ENCODE measurements around the gene AMIGO2. TPM values are rescaled to one million over a fixed set of nuclear protein-coding genes. Genes with fewer than 3 reads are reported as not detected.

Gene AMIGO2
- total and polyA plus RNA-seq, 9 of the 15 experiments (the other 6 are each of a cell fraction or from before 2014, with no cell fraction given) = 2.0 to 8.3 (median 3.8) TPM

DNA sequence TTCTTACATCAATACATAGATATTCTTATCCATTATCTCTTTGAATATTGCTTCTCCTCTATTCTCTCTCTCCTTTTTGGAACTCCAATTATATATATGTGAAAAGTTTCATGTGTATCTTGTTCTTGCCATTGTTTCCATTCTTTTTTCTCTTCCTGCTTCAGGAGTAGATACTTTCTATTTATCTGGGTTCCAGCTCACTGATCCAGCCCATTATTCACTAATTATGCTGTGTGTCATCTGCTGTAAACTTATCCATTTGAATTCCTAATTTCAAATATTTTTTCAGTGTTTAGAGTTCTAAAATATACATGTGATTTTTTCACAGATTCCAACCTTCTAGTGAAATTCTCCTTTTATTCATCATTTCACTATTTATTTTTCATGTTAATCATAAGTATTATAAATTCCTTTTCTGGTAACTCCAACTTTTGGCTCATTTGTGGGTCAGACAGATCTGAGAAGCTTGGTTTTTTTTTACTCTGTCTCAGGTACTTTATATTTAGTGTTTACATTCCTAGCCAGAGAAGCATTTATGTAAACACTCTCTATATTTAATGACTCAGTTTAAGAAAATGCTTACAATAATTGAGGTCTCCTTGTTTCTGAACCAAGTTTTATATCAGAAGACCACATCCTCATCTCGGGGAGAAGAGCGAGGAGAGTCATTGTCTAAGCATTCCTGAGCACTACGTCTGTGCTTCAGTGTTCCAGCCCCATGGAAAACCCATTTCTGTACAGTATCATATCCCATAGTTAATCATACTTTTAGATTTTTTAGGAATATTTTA lies 15.9 kb upstream of the AMIGO2 start:
- H3K4me2 ChIP-seq (ENCODE audit: insufficient read depth, low read length) = no peak overlapping the region

DNA sequence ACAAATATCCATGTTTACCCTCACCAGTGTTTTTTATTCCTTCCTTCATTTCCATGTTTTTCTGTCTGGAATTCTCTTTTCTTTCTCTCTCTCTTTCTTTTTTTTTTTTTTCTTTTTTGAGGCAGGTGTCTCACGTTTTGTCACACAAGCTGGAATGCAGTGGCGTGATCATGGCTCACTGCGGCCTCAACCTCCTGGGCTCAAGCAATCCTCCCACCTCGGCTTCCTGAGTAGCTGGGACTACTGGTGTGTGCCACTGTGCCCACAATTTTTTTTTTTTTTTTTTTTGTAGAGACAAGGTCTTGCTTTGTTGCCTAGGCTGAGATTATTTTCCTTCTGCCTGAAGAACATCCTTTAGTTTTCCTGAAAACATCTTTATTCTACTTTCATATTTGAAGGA lies 15.0 kb upstream of the AMIGO2 start:
- intact Hi-C loops (cut with micrococcal nuclease) = no loop called here
- Histone ChIP-seq H3K4me3 (no peak overlapping the region), H3K9me3 (replicated peaks; ENCODE audit: control insufficient read depth, insufficient read depth, low read depth, low read length) (no peaks in the 10 kb centered on the region), H3K4me1 (replicated peaks in 1 of 2; ENCODE audit: control insufficient read depth in 2 of 2, insufficient read depth in 2 of 2, low read length in 2 of 2) (no peaks in the 10 kb centered on the region), H3K27me3 (ENCODE audit: control insufficient read depth in 2 of 2, insufficient read depth in 2 of 2, low read length in 2 of 2) (no peaks in the 10 kb centered on the region), H3K9ac (ENCODE audit: insufficient read depth in 1 of 2, low read depth in 2 of 2, low read length in 2 of 2) (no peak overlapping the region), H3K79me2 (ENCODE audit: control insufficient read depth, insufficient read depth, low read length) (no peaks in the 10 kb centered on the region), H3K27ac (ENCODE audit: extremely low read depth, low read depth, low read length) (no peak overlapping the region), H3K9me1 (ENCODE audit: control insufficient read depth, insufficient read depth, low read length) (no peaks in the 10 kb centered on the region), H3K4me2 (ENCODE audit: insufficient read depth, low read length) (no peak overlapping the region), H4K20me1 (replicated peaks; ENCODE audit: control insufficient read depth, insufficient read depth, low read length) (no peaks in the 10 kb centered on the region), H2AFZ (ENCODE audit: low read depth, low read length) (no peak overlapping the region), H3K36me3 (ENCODE audit: control insufficient read depth, insufficient read depth, low read length) (no peaks in the 10 kb centered on the region)
- ChIA-PET POLR2A (interaction anchor here (0.9 kb wide), 1 partner anchor 16 kb away, joined by 3 read pairs; the partner anchor contains the start of gene PCED1B), CTCF (ENCODE audit: low intra/inter-chr PET ratio) (no interaction called here)
- ATAC-seq = no peak
- WGBS (ENCODE audit: insufficient coverage, low coverage, missing lambda C conversion rate) = 100% methylated on average over 1 of the region's 4 CpGs
- no peak for FAIRE-seq
- no peak for DNase-seq (ENCODE audit: extremely low read depth in 1 of 4, low spot score in 3 of 4)
- in situ Hi-C loops (cut with MboI) = no loop called here
- no TSS peak for BruUV-seq (replicated peaks)
- TF ChIP-seq ZNF224 (CRISPR knock-in tag; IDR thresholded peaks at IDR 0.05) = no peak
- no peak for TF ChIP-seq BRCA1 (IDR thresholded peaks at IDR 0.05)
- no peak for TF ChIP-seq BRCA1 (CRISPR knock-in tag; IDR thresholded peaks at IDR 0.05)
- TF ChIP-seq, protein P1, sequence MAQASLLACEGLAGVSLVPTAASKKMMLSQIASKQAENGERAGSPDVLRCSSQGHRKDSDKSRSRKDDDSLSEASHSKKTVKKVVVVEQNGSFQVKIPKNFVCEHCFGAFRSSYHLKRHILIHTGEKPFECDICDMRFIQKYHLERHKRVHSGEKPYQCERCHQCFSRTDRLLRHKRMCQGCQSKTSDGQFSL (CRISPR knock-in tag; IDR thresholded peaks at IDR 0.05) = no peak
- TF ChIP-seq, protein P1 (tag; IDR thresholded peaks at IDR 0.05) = no peak
- TF ChIP-seq, protein P2, sequence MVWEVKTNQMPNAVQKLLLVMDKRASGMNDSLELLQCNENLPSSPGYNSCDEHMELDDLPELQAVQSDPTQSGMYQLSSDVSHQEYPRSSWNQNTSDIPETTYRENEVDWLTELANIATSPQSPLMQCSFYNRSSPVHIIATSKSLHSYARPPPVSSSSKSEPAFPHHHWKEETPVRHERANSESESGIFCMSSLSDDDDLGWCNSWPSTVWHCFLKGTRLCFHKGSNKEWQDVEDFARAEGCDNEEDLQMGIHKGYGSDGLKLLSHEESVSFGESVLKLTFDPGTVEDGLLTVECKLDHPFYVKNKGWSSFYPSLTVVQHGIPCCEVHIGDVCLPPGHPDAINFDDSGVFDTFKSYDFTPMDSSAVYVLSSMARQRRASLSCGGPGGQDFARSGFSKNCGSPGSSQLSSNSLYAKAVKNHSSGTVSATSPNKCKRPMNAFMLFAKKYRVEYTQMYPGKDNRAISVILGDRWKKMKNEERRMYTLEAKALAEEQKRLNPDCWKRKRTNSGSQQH (CRISPR knock-in tag; IDR thresholded peaks at IDR 0.05) = no peak
- TF ChIP-seq NONO (IDR thresholded peaks at IDR 0.05; ENCODE audit: low read depth in 2 of 2, low read length in 1 of 2) = no peak
- TF ChIP-seq CBFA2T2 (conservative IDR thresholded peaks at IDR 0.05) = no peak
- no peak for TF ChIP-seq ZNF699 (CRISPR knock-in tag; IDR thresholded peaks at IDR 0.05; ENCODE audit: insufficient replicate concordance)
- no peak for TF ChIP-seq MED1 (CRISPR knock-in tag; IDR thresholded peaks at IDR 0.05; ENCODE audit: borderline replicate concordance)

More for the DNA sequence above, 15.9 kb upstream of the AMIGO2 start:
- Histone ChIP-seq H3K9me1 (ENCODE audit: control insufficient read depth, insufficient read depth, low read length) (no peaks in the 10 kb centered on the region), H2AFZ (ENCODE audit: low read depth, low read length) (no peak overlapping the region), H3K79me2 (ENCODE audit: control insufficient read depth, insufficient read depth, low read length) (no peaks in the 10 kb centered on the region), H3K27me3 (ENCODE audit: control insufficient read depth in 2 of 2, insufficient read depth in 2 of 2, low read length in 2 of 2) (no peaks in the 10 kb centered on the region), H3K27ac (ENCODE audit: extremely low read depth, low read depth, low read length) (no peak overlapping the region), H3K36me3 (ENCODE audit: control insufficient read depth, insufficient read depth, low read length) (no peaks in the 10 kb centered on the region), H3K9me3 (replicated peaks; ENCODE audit: control insufficient read depth, insufficient read depth, low read depth, low read length) (no peaks in the 10 kb centered on the region), H3K4me3 (no peak overlapping the region), H3K9ac (ENCODE audit: insufficient read depth in 1 of 2, low read depth in 2 of 2, low read length in 2 of 2) (no peak overlapping the region), H3K4me1 (replicated peaks in 1 of 2; ENCODE audit: control insufficient read depth in 2 of 2, insufficient read depth in 2 of 2, low read length in 2 of 2) (no peaks in the 10 kb centered on the region), H4K20me1 (replicated peaks; ENCODE audit: control insufficient read depth, insufficient read depth, low read length) (no peaks in the 10 kb centered on the region)
- FAIRE-seq (no peak), ATAC-seq (no peak), DNase-seq (ENCODE audit: extremely low read depth in 1 of 4, low spot score in 3 of 4) (no peak)
- WGBS (ENCODE audit: insufficient coverage, low coverage, missing lambda C conversion rate) = 47% methylated on average over 3 of the region's 3 CpGs
- CTCF ChIA-PET (ENCODE audit: low intra/inter-chr PET ratio) = no interaction called here
- TF ChIP-seq SMARCB1 (IDR thresholded peaks at IDR 0.05; ENCODE audit: insufficient read length, low read depth) = no peak
- no peak for TF ChIP-seq PML (IDR thresholded peaks at IDR 0.05; ENCODE audit: low read length)
- no peak for TF ChIP-seq HNRNPH1 (optimal IDR thresholded peaks at IDR 0.05; ENCODE audit: low read depth, low read length)
- no peak for TF ChIP-seq ATF1 (CRISPR knock-in tag; IDR thresholded peaks at IDR 0.05)
- no peak for TF ChIP-seq ATF1 (tag; IDR thresholded peaks at IDR 0.05)
- BruUV-seq (replicated peaks) = no TSS peak
- POLR2A ChIA-PET = no interaction called here
- in situ Hi-C loops (cut with MboI) (no loop called here), intact Hi-C loops (cut with micrococcal nuclease) (no loop called here)
